GM20431 (cell line): ENCODE data around the gene MST1.

ENCODE experiments used
- in situ Hi-C: fragments of 300-500 bp; cut with MseI, MboI; formaldehyde crosslinking; loops from one replicate; pipeline ENCODE4 v1.15.0; 2020; ENCODE audit warnings: low sequenced_read_pairs; ENCODE audit not compliant: unreplicated experiment

Gene MST1

GRCh38 chr3:49642708-49643145, 46.5 kb downstream of the MST1 start:
- in situ Hi-C loops, result no loop called here

GRCh38 chr3:49641921-49642707, 47.2 kb downstream of the MST1 start:
- in situ Hi-C loops, result no loop called here

GRCh38 chr3:49641292-49641691, 48.0 kb downstream of the MST1 start:
- in situ Hi-C loops, result no loop called here

GRCh38 chr3:49639551-49639950, 49.7 kb downstream of the MST1 start:
- in situ Hi-C loops, result no loop called here

- in situ Hi-C loops, result no loop called here
Observed at GRCh38 chr3:49638445-49638844, 50.8 kb downstream of the MST1 start.

GRCh38 chr3:49636883-49637609, 52.2 kb downstream of the MST1 start:
- in situ Hi-C loops, result no loop called here

- in situ Hi-C loops, result no loop called here
Observed at GRCh38 chr3:49634736-49635135, 54.5 kb downstream of the MST1 start.
